Osteoblast (primary cell): ENCODE results near the gene FES. TPM values are rescaled to one million over a fixed set of nuclear protein-coding genes. Genes with fewer than 3 reads are reported as not detected.
"Not testable (repeated sequence)": the region's sequence is repeated elsewhere in the genome, so short reads cannot be mapped to it uniquely, and the experiment has no call there.

ENCODE experiments used
- DNase-seq: peaks from one replicate; pipeline ENCODE4 v3.0.0; 2011; ENCODE audit warnings: low spot score, mixed read lengths; ENCODE audit not compliant: insufficient read length; ENCODE audit errors: missing footprints
- H2AFZ ChIP-seq: 2 replicates; pipeline ENCODE4 v1.6.0; 2011; ENCODE audit warnings: mild to moderate bottlenecking, low read length
- H3K27ac ChIP-seq: 2 replicates; pipeline ENCODE4 v1.5.1; 2011; ENCODE audit warnings: mild to moderate bottlenecking, low read depth, low read length, moderate library complexity
- H3K27me3 ChIP-seq: 2 replicates; pipeline ENCODE4 v1.6.0; 2012; ENCODE audit warnings: mild to moderate bottlenecking, control low read depth, inconsistent platforms, low read length, moderate library complexity; ENCODE audit not compliant: insufficient read depth
- H3K36me3 ChIP-seq: 2 replicates; pipeline ENCODE4 v1.5.1; 2011; ENCODE audit warnings: mild to moderate bottlenecking, low read length, control low read depth, moderate library complexity; ENCODE audit not compliant: insufficient read depth
- H3K4me1 ChIP-seq: 2 replicates; pipeline ENCODE4 v1.5.1; 2011; ENCODE audit warnings: mild to moderate bottlenecking, low read length, control low read depth, moderate library complexity; ENCODE audit not compliant: insufficient read depth
- H3K4me2 ChIP-seq: 2 replicates; pipeline ENCODE4 v1.6.0; 2011; ENCODE audit warnings: mild to moderate bottlenecking, low read length; ENCODE audit not compliant: insufficient read depth
- H3K4me3 ChIP-seq: fragments of 200-600 bp; sonication (generic); 3 replicates; pipeline ENCODE4 v1.5.1; 2012; ENCODE audit warnings: mild to moderate bottlenecking, low read length, inconsistent platforms; ENCODE audit not compliant: insufficient read depth
- H3K79me2 ChIP-seq: 2 replicates; pipeline ENCODE4 v1.6.0; 2012; ENCODE audit warnings: mild to moderate bottlenecking, low read length, control low read depth, inconsistent platforms; ENCODE audit not compliant: insufficient read depth
- H3K9me3 ChIP-seq: 2 replicates; pipeline ENCODE4 v1.5.1; 2011; ENCODE audit warnings: low read depth, low read length, control low read depth
- H4K20me1 ChIP-seq: 2 replicates; pipeline ENCODE4 v1.6.0; 2012; ENCODE audit warnings: mild to moderate bottlenecking, low read length, control low read depth; ENCODE audit not compliant: insufficient read depth
- CTCF ChIP-seq: IDR thresholded peaks from 2 replicates; pipeline ENCODE4 v1.5.1; 2011; ENCODE audit warnings: mild to moderate bottlenecking, low read depth, low read length, moderate library complexity; ENCODE audit errors: extremely low read depth
- total RNA-seq: library from RNA; depleted of rRNA; stranded (reverse); fragments of >200 nt; gene quantifications from 2 replicates; pipeline ENCODE4 v1.2.3, GENCODE V29; 2012

Gene FES
- total RNA-seq, 1 donor = 20.3 TPM

- Histone ChIP-seq H3K4me3 (no peak overlapping the region), H3K27me3 (no peaks in the 10 kb centered on the region), H3K79me2 (no peaks in the 10 kb centered on the region), H4K20me1 (no peaks in the 10 kb centered on the region), H3K4me1 (peaks cover 10% of the 10 kb centered on the region), H3K36me3 (no peaks in the 10 kb centered on the region), H3K27ac (no peak overlapping the region), H3K4me2 (no peak overlapping the region), H3K9me3 (no peaks in the 10 kb centered on the region), H2AFZ (no peak overlapping the region)
- DNase-seq = peak; percentile 52
- no peak for TF ChIP-seq CTCF
Measured at GRCh38 chr15:90840954-90841353, 43.4 kb upstream of the FES start.

- H3K4me2 ChIP-seq = peak overlapping the region; percentile 0
Measured at GRCh38 chr15:90844696-90845095, 39.6 kb upstream of the FES start.

GRCh38 chr15:90845201-90845949 lies 38.9 kb upstream of the FES start:
- peak overlapping the region; percentile 7 for H2AFZ ChIP-seq
- no peak overlapping the region for H3K4me3 ChIP-seq
- no peaks in the 10 kb centered on the region for H3K9me3 ChIP-seq
- peak overlapping the region; percentile 52 for H3K27ac ChIP-seq
- H4K20me1 ChIP-seq = no peaks in the 10 kb centered on the region
- DNase-seq = peak; percentile 93
- no peak for TF ChIP-seq CTCF
- H3K36me3 ChIP-seq = no peaks in the 10 kb centered on the region
- no peaks in the 10 kb centered on the region for H3K27me3 ChIP-seq
- peak overlapping the region; percentile 0 for H3K4me2 ChIP-seq
- H3K4me1 ChIP-seq = peaks cover 4% of the 10 kb centered on the region
- H3K79me2 ChIP-seq = no peaks in the 10 kb centered on the region

More at GRCh38 chr15:90844696-90845095, 39.6 kb upstream of the FES start:
- no peaks in the 10 kb centered on the region for H3K9me3 ChIP-seq
- peak overlapping the region; percentile 7 for H2AFZ ChIP-seq
- no peak for DNase-seq
- H4K20me1 ChIP-seq = no peaks in the 10 kb centered on the region
- peaks cover 4% of the 10 kb centered on the region for H3K4me1 ChIP-seq
- H3K27me3 ChIP-seq = no peaks in the 10 kb centered on the region
- TF ChIP-seq CTCF = no peak
- no peaks in the 10 kb centered on the region for H3K79me2 ChIP-seq
- no peak overlapping the region for H3K27ac ChIP-seq
- H3K36me3 ChIP-seq = no peaks in the 10 kb centered on the region
- no peak overlapping the region for H3K4me3 ChIP-seq

- not testable (repeated sequence) for H3K79me2 ChIP-seq, H4K20me1 ChIP-seq, H3K9me3 ChIP-seq, H2AFZ ChIP-seq, H3K4me2 ChIP-seq, H3K27me3 ChIP-seq, H3K27ac ChIP-seq, H3K36me3 ChIP-seq, H3K4me3 ChIP-seq, DNase-seq
- peaks cover 10% of the 10 kb centered on the region for H3K4me1 ChIP-seq
Measured at GRCh38 chr15:90849424-90849823, 34.9 kb upstream of the FES start.
